Prostate gland (tissue), 2 donors: Measurements from ENCODE around the gene MAPK9. TPM values are rescaled to one million over a fixed set of nuclear protein-coding genes. Genes with fewer than 3 reads are reported as not detected.
A peak's percentile ranks its signal among the peaks of the same experiment; 100 is the strongest.

Experiments used
- DNase-seq: peaks from one replicate; pipeline ENCODE4 v3.0.0-alpha.2; 2019; ENCODE audit warnings: low spot score
- H3K27ac ChIP-seq, 2 donors: fragments of 200-600 bp; sonication (generic); 2 replicates each; pipeline ENCODE4 v1.5.1; 2017 to 2019
- H3K27me3 ChIP-seq: fragments of 200-600 bp; sonication (generic); replicated peaks from 2 replicates; pipeline ENCODE4 v1.5.1; 2019; ENCODE audit not compliant: insufficient read depth
- H3K36me3 ChIP-seq, 2 donors: fragments of 200-600 bp; sonication (generic); 1 replicate in 1 of 2; 2 replicates in 1 of 2; pipeline versions ENCODE4 v1.5.1 to v1.8.1; 2017 to 2019
- H3K4me1 ChIP-seq: fragments of 200-600 bp; sonication (generic); replicated peaks from 2 replicates; pipeline ENCODE4 v1.5.1; 2019
- H3K4me3 ChIP-seq, 2 donors: fragments of 200-600 bp; sonication (generic); 2 replicates each; pipeline ENCODE4 v1.5.1; 2017 to 2019
- H3K9me3 ChIP-seq: fragments of 200-600 bp; sonication (generic); 2 replicates; pipeline ENCODE4 v1.5.1; 2017
- CTCF ChIP-seq, 4 experiments: fragments of 200-600 bp in 2 of 4; fragments of 450-650 bp in 2 of 4; sonication (generic) in 2 of 4; IDR thresholded peaks; 1 replicate in 3 of 4; 2 replicates in 1 of 4; pipeline ENCODE4 v1.5.1; 2016 to 2019; ENCODE audit warnings: antibody characterized with exemption in 4 of 4, mild to moderate bottlenecking in 2 of 4, moderate library complexity in 2 of 4
- POLR2A ChIP-seq: fragments of 450-650 bp; IDR thresholded peaks from one replicate; pipeline ENCODE4 v1.6.1; 2016; ENCODE audit warnings: antibody characterized with exemption, mild to moderate bottlenecking
- POLR2AphosphoS5 ChIP-seq: sonication (generic); formaldehyde crosslinking; IDR thresholded peaks from one replicate; pipeline ENCODE4 v1.6.1; 2017; ENCODE audit warnings: antibody characterized with exemption
- WGBS: methylation state at CpG from one replicate; pipeline ENCODE4 v1.1.5; 2018; 5-methylcytosine and 5-hydroxymethylcytosine counted together
- intact Hi-C: fragments of 100-400 bp; cut with DNase I; formaldehyde crosslinking; loops from one replicate; pipeline ENCODE4 v1.14.2; 2022
- total RNA-seq, 2 donors: library from RNA; depleted of rRNA; stranded (reverse); fragments of >200 nt; gene quantifications; one replicate each; pipeline ENCODE4 v1.1.0, GENCODE V29; 2016

MAPK9 gene
- total RNA-seq: 10 to 100 TPM; 28.8 to 38.5 TPM

- TF ChIP-seq CTCF (IDR thresholded peaks at IDR 0.05) (peak in 1 of 4 experiments; percentile 16), POLR2A (peak; percentile 37), POLR2AphosphoS5 (peak; percentile 43)
- intact Hi-C loops: loop anchor here (2.0 kb wide), 1 partner anchor 179 kb away; no protein-coding TSS in a partner anchor
- peak within 1 kb of the TSS; percentile 89 to 98 for H3K4me3 ChIP-seq
- 1% methylated on average over 56 of the region's 122 CpGs for WGBS
- peak within 1 kb of the TSS; percentile 91 to 93 for H3K27ac ChIP-seq
- no peaks in the 10 kb centered on the region for H3K36me3 ChIP-seq
- peaks cover 4% of the 10 kb centered on the region for H3K4me1 ChIP-seq
- H3K27me3 ChIP-seq: no peaks in the 10 kb centered on the region
- H3K9me3 ChIP-seq: no peaks in the 10 kb centered on the region
- DNase-seq: peak; percentile 74
Measured at GRCh38 chr5:180291943-180292831, at the start of gene MAPK9. Gene MAPK9, minus strand, starts transcription at chr5:180292083. Its CDS starts 11,522 bp downstream, at chr5:180280561.

- no peaks in the 10 kb centered on the region for H3K27me3 ChIP-seq
- no peaks in the 10 kb centered on the region for H3K36me3 ChIP-seq
- no peak for DNase-seq
- H3K9me3 ChIP-seq: no peaks in the 10 kb centered on the region
- TF ChIP-seq POLR2AphosphoS5 (no peak), POLR2A (no peak), CTCF (IDR thresholded peaks at IDR 0.05) (no peak)
- H3K27ac ChIP-seq: no peak overlapping the region
- intact Hi-C loops: no loop called here
- H3K4me1 ChIP-seq: no peaks in the 10 kb centered on the region
- 85% methylated on average over 8 of the region's 8 CpGs for WGBS
- no peak overlapping the region for H3K4me3 ChIP-seq
Measured at GRCh38 chr5:180341595-180341994, 49.7 kb upstream of the MAPK9 start.

GRCh38 chr5:180340856-180341255 is 49.0 kb upstream of the MAPK9 start:
- Histone ChIP-seq H3K9me3 (no peaks in the 10 kb centered on the region), H3K27me3 (no peaks in the 10 kb centered on the region), H3K4me3 (no peak overlapping the region), H3K27ac (no peak overlapping the region), H3K36me3 (no peaks in the 10 kb centered on the region), H3K4me1 (no peaks in the 10 kb centered on the region)
- WGBS: 84% methylated on average over 9 of the region's 9 CpGs
- TF ChIP-seq POLR2AphosphoS5 (no peak), POLR2A (no peak), CTCF (IDR thresholded peaks at IDR 0.05) (no peak)
- DNase-seq: no peak
- intact Hi-C loops: no loop called here

- Histone ChIP-seq H3K4me3 (no peak overlapping the region), H3K27ac (no peak overlapping the region), H3K36me3 (no peaks in the 10 kb centered on the region), H3K9me3 (no peaks in the 10 kb centered on the region), H3K27me3 (no peaks in the 10 kb centered on the region), H3K4me1 (no peaks in the 10 kb centered on the region)
- DNase-seq: no peak
- no peak for TF ChIP-seq CTCF (IDR thresholded peaks at IDR 0.05)
- TF ChIP-seq POLR2AphosphoS5: no peak
- TF ChIP-seq POLR2A: no peak
- WGBS: 78% methylated on average over 7 of the region's 7 CpGs
- intact Hi-C loops: no loop called here
Measured at GRCh38 chr5:180339583-180340183, 47.8 kb upstream of the MAPK9 start.
